ENCODE measurements around the gene ARID5A. TPM values are rescaled to one million over a fixed set of nuclear protein-coding genes. Genes with fewer than 3 reads are reported as not detected.

The ARID5A gene
- polyA plus RNA-seq, 1 donor from 2014 or later, result not detected

GRCh38 chr2:96509847-96510230 is 26.7 kb upstream of the ARID5A start:
- H3K4me2 ChIP-seq (ENCODE audit: low read length), result no peak overlapping the region
- no peak overlapping the region for H2AFZ ChIP-seq (ENCODE audit: low read depth, low read length)
- H3K79me2 ChIP-seq (replicated peaks; ENCODE audit: insufficient read depth, low read length), result no peaks in the 10 kb centered on the region
- no peaks in the 10 kb centered on the region for H3F3A ChIP-seq (ENCODE audit: insufficient read depth, low read length, poor library complexity, severe bottlenecking)
- no peak overlapping the region for H3K4me3 ChIP-seq (ENCODE audit: low read length)
- H3K27ac ChIP-seq (ENCODE audit: low read length), result no peak overlapping the region
- no peaks in the 10 kb centered on the region for H3K27me3 ChIP-seq (ENCODE audit: insufficient read depth, low read depth, low read length)
- H3K9me3 ChIP-seq (ENCODE audit: low read length), result no peaks in the 10 kb centered on the region
- no peaks in the 10 kb centered on the region for H3K36me3 ChIP-seq (ENCODE audit: insufficient read depth, low read length)
- H4K20me1 ChIP-seq (ENCODE audit: insufficient read depth), result no peaks in the 10 kb centered on the region
- no peaks in the 10 kb centered on the region for H3K9me2 ChIP-seq (ENCODE audit: insufficient read depth, low read length)
- TF ChIP-seq POLR2AphosphoS5 (IDR thresholded peaks at IDR 0.05), result no peak
- TF ChIP-seq, protein P1, sequence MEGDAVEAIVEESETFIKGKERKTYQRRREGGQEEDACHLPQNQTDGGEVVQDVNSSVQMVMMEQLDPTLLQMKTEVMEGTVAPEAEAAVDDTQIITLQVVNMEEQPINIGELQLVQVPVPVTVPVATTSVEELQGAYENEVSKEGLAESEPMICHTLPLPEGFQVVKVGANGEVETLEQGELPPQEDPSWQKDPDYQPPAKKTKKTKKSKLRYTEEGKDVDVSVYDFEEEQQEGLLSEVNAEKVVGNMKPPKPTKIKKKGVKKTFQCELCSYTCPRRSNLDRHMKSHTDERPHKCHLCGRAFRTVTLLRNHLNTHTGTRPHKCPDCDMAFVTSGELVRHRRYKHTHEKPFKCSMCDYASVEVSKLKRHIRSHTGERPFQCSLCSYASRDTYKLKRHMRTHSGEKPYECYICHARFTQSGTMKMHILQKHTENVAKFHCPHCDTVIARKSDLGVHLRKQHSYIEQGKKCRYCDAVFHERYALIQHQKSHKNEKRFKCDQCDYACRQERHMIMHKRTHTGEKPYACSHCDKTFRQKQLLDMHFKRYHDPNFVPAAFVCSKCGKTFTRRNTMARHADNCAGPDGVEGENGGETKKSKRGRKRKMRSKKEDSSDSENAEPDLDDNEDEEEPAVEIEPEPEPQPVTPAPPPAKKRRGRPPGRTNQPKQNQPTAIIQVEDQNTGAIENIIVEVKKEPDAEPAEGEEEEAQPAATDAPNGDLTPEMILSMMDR (IDR thresholded peaks at IDR 0.05; ENCODE audit: poor library complexity, severe bottlenecking), result no peak
- TF ChIP-seq MXI1 (conservative IDR thresholded peaks at IDR 0.05; ENCODE audit: poor library complexity, severe bottlenecking), result no peak
- no peak for TF ChIP-seq TAF1 (IDR thresholded peaks at IDR 0.05; ENCODE audit: low read depth)
- TF ChIP-seq RAD21 (conservative IDR thresholded peaks at IDR 0.05), result no peak
- TF ChIP-seq, protein P2, sequence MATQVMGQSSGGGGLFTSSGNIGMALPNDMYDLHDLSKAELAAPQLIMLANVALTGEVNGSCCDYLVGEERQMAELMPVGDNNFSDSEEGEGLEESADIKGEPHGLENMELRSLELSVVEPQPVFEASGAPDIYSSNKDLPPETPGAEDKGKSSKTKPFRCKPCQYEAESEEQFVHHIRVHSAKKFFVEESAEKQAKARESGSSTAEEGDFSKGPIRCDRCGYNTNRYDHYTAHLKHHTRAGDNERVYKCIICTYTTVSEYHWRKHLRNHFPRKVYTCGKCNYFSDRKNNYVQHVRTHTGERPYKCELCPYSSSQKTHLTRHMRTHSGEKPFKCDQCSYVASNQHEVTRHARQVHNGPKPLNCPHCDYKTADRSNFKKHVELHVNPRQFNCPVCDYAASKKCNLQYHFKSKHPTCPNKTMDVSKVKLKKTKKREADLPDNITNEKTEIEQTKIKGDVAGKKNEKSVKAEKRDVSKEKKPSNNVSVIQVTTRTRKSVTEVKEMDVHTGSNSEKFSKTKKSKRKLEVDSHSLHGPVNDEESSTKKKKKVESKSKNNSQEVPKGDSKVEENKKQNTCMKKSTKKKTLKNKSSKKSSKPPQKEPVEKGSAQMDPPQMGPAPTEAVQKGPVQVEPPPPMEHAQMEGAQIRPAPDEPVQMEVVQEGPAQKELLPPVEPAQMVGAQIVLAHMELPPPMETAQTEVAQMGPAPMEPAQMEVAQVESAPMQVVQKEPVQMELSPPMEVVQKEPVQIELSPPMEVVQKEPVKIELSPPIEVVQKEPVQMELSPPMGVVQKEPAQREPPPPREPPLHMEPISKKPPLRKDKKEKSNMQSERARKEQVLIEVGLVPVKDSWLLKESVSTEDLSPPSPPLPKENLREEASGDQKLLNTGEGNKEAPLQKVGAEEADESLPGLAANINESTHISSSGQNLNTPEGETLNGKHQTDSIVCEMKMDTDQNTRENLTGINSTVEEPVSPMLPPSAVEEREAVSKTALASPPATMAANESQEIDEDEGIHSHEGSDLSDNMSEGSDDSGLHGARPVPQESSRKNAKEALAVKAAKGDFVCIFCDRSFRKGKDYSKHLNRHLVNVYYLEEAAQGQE (IDR thresholded peaks at IDR 0.05; ENCODE audit: borderline replicate concordance), result no peak
- no peak for TF ChIP-seq EZH2 (IDR thresholded peaks at IDR 0.05; ENCODE audit: borderline replicate concordance, insufficient read depth, low read length, poor library complexity, severe bottlenecking)
- TF ChIP-seq EP300 (conservative IDR thresholded peaks at IDR 0.05; ENCODE audit: poor library complexity, severe bottlenecking), result no peak
- no peak for TF ChIP-seq SMC3 (conservative IDR thresholded peaks at IDR 0.05; ENCODE audit: poor library complexity)
- no peak overlapping the region for H3K9ac ChIP-seq (ENCODE audit: low read length)

DNA sequence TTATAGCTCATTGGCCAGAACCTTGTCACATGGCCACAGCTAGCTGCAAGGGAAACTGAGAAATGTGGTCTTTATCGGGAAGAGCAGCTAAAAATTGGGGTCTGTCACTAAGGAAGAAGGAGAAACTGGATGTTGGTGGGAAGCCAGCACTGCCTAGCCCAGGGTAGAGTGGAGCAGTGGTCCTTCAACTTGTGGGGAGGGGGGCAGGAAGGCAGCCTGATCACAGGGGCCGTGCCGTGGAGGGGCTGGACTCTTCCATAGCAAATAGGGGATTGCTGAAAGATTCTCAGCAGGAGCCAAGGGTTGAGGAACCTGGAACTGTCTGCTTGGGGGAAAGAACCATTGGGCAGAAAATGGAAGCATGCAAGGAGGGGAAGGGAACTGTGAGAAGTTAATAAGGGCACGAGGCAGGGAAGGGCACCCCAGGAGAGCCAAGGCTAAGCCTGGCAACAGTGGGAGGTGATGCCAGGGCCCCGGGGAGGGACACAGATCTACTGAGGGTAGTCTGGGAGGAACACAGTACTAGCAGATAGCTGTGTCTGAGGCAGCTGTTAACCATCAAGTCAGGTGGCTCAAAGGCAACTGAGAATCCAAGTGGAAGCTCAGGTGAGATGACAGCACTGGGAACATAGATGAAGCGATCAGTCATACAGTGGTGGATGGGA is 25.5 kb upstream of the ARID5A start:
- no peak overlapping the region for H3K4me2 ChIP-seq (ENCODE audit: low read length)

More for the DNA sequence above, 25.5 kb upstream of the ARID5A start:
- H3K27ac ChIP-seq (ENCODE audit: low read length), result no peak overlapping the region
- no peaks in the 10 kb centered on the region for H3K27me3 ChIP-seq (ENCODE audit: insufficient read depth, low read depth, low read length)
- H4K20me1 ChIP-seq (ENCODE audit: insufficient read depth), result no peaks in the 10 kb centered on the region
- H3F3A ChIP-seq (ENCODE audit: insufficient read depth, low read length, poor library complexity, severe bottlenecking), result no peaks in the 10 kb centered on the region
- no peaks in the 10 kb centered on the region for H3K79me2 ChIP-seq (replicated peaks; ENCODE audit: insufficient read depth, low read length)
- H3K4me3 ChIP-seq (ENCODE audit: low read length), result no peak overlapping the region
- H3K36me3 ChIP-seq (ENCODE audit: insufficient read depth, low read length), result no peaks in the 10 kb centered on the region
- no peaks in the 10 kb centered on the region for H3K9me3 ChIP-seq (ENCODE audit: low read length)
- TF ChIP-seq, protein P2 (IDR thresholded peaks at IDR 0.05; ENCODE audit: borderline replicate concordance), result no peak
- no peak for TF ChIP-seq TAF1 (IDR thresholded peaks at IDR 0.05; ENCODE audit: low read depth)
- no peak for TF ChIP-seq EP300 (conservative IDR thresholded peaks at IDR 0.05; ENCODE audit: poor library complexity, severe bottlenecking)
- TF ChIP-seq EZH2 (IDR thresholded peaks at IDR 0.05; ENCODE audit: borderline replicate concordance, insufficient read depth, low read length, poor library complexity, severe bottlenecking), result no peak
- no peak for TF ChIP-seq POLR2AphosphoS5 (IDR thresholded peaks at IDR 0.05)
- no peak for TF ChIP-seq SMC3 (conservative IDR thresholded peaks at IDR 0.05; ENCODE audit: poor library complexity)
- TF ChIP-seq, protein P1 (IDR thresholded peaks at IDR 0.05; ENCODE audit: poor library complexity, severe bottlenecking), result no peak
- no peak for TF ChIP-seq MXI1 (conservative IDR thresholded peaks at IDR 0.05; ENCODE audit: poor library complexity, severe bottlenecking)
- no peak for TF ChIP-seq RAD21 (conservative IDR thresholded peaks at IDR 0.05)
- H3K9ac ChIP-seq (ENCODE audit: low read length), result no peak overlapping the region
- no peaks in the 10 kb centered on the region for H3K9me2 ChIP-seq (ENCODE audit: insufficient read depth, low read length)
- H2AFZ ChIP-seq (ENCODE audit: low read depth, low read length), result no peak overlapping the region
